Activated naive CD4-positive, alpha-beta T cell treated with anti-CD3 and anti-CD28 coated beads, Interleukin-2, amount 50 U/mL, for 24 hours (primary cell): ENCODE results near the gene SUCLG1.

ENCODE experiments used
- H3K27ac Mint-ChIP-seq: one replicate; pipeline ENCODE4 v1.8.0; 2021; ENCODE audit warnings: mild to moderate bottlenecking, mixed read lengths
- H3K27me3 Mint-ChIP-seq: one replicate; pipeline ENCODE4 v1.8.0; 2021; ENCODE audit warnings: mixed read lengths
- H3K36me3 Mint-ChIP-seq: one replicate; pipeline ENCODE4 v1.8.0; 2021; ENCODE audit warnings: mixed read lengths
- H3K4me1 Mint-ChIP-seq: one replicate; pipeline ENCODE4 v1.8.0; 2021; ENCODE audit warnings: mixed read lengths
- H3K4me3 Mint-ChIP-seq: one replicate; pipeline ENCODE4 v1.8.0; 2021; ENCODE audit warnings: mild to moderate bottlenecking, mixed read lengths
- H3K9me3 Mint-ChIP-seq: one replicate; pipeline ENCODE4 v1.8.0; 2021; ENCODE audit warnings: mixed read lengths

The SUCLG1 gene

DNA sequence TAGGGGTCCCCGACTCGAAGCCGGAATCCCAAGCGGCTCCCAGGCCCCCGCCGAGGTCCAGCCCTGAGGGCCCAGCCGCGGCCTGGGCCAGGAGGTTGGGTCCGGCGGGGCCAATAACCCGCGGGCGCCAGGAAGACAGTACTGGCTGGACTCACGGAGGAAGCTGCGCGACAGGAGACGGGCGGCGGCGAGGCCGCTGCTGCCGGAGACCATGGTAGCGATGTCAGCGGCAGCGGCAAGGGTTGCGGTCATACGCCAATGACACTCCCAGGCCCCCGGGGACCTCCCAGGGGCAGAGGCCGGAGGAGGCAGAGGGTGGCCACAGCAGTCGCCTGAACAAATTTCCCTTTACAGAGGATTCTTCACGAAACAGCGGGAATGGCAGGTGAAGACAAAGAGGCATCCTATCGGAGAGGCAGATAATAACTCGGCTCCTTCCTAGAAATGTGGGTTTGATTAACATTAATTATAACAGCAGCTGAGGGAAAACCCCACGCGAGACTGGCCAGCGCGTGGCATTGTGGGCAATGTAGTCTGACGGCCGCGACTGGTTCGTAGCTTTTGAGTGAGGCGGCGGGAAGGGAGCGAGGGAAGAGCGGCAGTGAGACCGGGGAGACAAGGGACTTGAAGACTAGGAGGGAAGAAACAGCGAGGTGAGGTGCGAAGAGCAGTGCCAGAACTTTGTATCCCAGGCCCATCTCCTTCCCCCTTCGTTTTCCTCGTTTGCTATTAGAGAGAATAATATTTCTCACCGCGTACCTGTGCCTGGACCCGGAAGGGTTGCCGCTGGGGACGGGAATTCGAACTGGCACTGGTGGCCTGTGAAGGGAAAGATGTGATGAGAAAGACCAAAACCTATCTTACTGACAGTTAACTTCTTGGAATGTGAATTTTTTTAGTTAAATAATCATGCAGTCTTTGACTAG is at the start of gene SUCLG1:
Gene SUCLG1, minus strand, starts transcription at position 263 of the 926 bp plus-strand sequence. Its CDS starts 11 bp downstream, at position 252.
- H3K4me1 Mint-ChIP-seq: peaks cover 46% of the 10 kb centered on the region
- H3K4me3 Mint-ChIP-seq: peak within 1 kb of the TSS; percentile 92
- no peaks in the 10 kb centered on the region for H3K27me3 Mint-ChIP-seq
- H3K9me3 Mint-ChIP-seq: no peaks in the 10 kb centered on the region
- H3K27ac Mint-ChIP-seq: peak within 1 kb of the TSS; percentile 99
- no peaks in the 10 kb centered on the region for H3K36me3 Mint-ChIP-seq

- H3K27ac Mint-ChIP-seq: peak overlapping the region; percentile 20
- peaks cover 2% of the 10 kb centered on the region for H3K36me3 Mint-ChIP-seq
- H3K4me1 Mint-ChIP-seq: peaks cover 26% of the 10 kb centered on the region
- no peaks in the 10 kb centered on the region for H3K27me3 Mint-ChIP-seq
- H3K9me3 Mint-ChIP-seq: no peaks in the 10 kb centered on the region
- no peak overlapping the region for H3K4me3 Mint-ChIP-seq
Measured at GRCh38 chr2:84498150-84498799, 39.2 kb upstream of the SUCLG1 start.

- Mint-ChIP-seq H3K36me3 (peaks cover 2% of the 10 kb centered on the region), H3K4me1 (peaks cover 26% of the 10 kb centered on the region), H3K9me3 (no peaks in the 10 kb centered on the region), H3K27me3 (no peaks in the 10 kb centered on the region), H3K4me3 (no peak overlapping the region), H3K27ac (peak overlapping the region; percentile 60)
Measured at GRCh38 chr2:84497285-84497684, 38.2 kb upstream of the SUCLG1 start.

DNA sequence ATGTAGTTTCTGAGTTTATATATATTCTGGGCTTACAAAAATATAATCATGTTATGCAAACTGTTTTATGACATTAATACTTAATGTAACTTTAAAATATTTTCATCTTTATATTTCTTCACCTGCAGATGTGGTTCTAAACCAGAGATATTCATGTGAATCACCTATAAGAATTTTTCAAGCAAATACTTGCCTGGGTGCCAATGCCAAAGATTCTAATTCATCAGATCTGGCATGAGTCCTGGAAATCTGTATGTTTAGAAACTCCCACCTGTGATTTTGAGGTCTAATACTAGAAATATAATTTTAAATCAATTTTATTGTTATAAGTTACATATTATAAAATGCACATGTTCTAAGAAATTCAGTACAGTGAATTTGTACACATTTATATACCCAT is 37.3 kb upstream of the SUCLG1 start:
- Mint-ChIP-seq H3K9me3 (no peaks in the 10 kb centered on the region), H3K27ac (no peak overlapping the region), H3K27me3 (no peaks in the 10 kb centered on the region), H3K36me3 (no peaks in the 10 kb centered on the region), H3K4me1 (peaks cover 26% of the 10 kb centered on the region), H3K4me3 (no peak overlapping the region)

DNA sequence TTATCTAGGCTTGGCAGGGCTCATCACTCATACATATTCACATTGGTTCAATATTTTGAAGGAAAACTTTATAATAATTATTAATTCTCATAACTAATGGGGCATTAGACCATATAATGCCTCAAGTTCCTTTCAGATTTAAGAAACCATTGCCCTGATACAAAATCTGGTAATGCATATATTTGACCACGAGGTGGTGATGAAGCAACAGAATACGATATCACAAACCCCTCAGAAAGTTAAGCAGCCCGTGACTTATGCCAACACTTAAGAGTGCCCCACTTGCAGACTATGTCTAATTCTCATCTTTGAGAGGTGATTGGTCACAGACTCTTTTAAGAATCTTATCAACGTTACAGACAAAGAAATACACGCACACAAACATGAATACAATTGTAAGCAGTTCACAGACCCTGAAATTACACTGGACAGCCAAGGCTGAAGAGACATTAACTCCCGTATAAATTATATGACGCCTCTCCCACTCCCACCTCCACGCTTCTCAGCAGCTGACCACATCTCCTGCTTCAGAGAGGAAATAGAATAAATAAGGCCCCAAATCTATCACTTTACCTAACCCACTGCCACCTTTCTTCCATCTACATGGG is 36.6 kb upstream of the SUCLG1 start:
- Mint-ChIP-seq H3K4me3 (peak overlapping the region; percentile 36), H3K27me3 (no peaks in the 10 kb centered on the region), H3K27ac (peak overlapping the region; percentile 77), H3K36me3 (no peaks in the 10 kb centered on the region), H3K9me3 (no peaks in the 10 kb centered on the region), H3K4me1 (peaks cover 26% of the 10 kb centered on the region)

- no peak overlapping the region for H3K27ac Mint-ChIP-seq
- no peak overlapping the region for H3K4me3 Mint-ChIP-seq
- no peaks in the 10 kb centered on the region for H3K9me3 Mint-ChIP-seq
- H3K4me1 Mint-ChIP-seq: peaks cover 27% of the 10 kb centered on the region
- H3K36me3 Mint-ChIP-seq: no peaks in the 10 kb centered on the region
- H3K27me3 Mint-ChIP-seq: no peaks in the 10 kb centered on the region
Measured at GRCh38 chr2:84494070-84494469, 35.0 kb upstream of the SUCLG1 start.

- Mint-ChIP-seq H3K4me3 (no peak overlapping the region), H3K27me3 (no peaks in the 10 kb centered on the region), H3K36me3 (peaks cover under 1% of the 10 kb centered on the region), H3K4me1 (peaks cover 24% of the 10 kb centered on the region), H3K9me3 (no peaks in the 10 kb centered on the region), H3K27ac (no peak overlapping the region)
Measured at GRCh38 chr2:84493514-84493913, 34.4 kb upstream of the SUCLG1 start.

DNA sequence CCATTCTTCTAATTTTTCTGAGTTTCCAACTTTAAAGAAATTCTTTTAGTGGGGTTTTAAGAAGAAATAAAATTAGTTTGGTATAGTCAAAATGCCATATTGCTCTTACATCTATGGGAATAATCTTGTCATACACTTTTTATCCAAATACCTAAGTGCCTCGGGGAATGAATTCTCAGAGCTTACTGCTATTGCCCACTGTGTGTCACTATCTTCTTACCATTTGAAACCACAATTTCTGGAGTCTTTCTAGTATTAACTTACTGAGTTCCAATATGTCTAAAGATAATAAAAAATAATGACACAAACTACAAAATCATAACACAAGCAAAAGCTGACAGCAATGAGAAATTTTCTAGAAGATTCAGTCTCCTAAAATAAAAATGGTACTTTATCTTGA is 33.5 kb upstream of the SUCLG1 start:
- Mint-ChIP-seq H3K27me3 (no peaks in the 10 kb centered on the region), H3K9me3 (no peaks in the 10 kb centered on the region), H3K4me3 (no peak overlapping the region), H3K27ac (no peak overlapping the region), H3K4me1 (peaks cover 15% of the 10 kb centered on the region), H3K36me3 (peaks cover 1% of the 10 kb centered on the region)

- H3K27ac Mint-ChIP-seq: no peak overlapping the region
- peaks cover 11% of the 10 kb centered on the region for H3K4me1 Mint-ChIP-seq
- H3K36me3 Mint-ChIP-seq: peaks cover 1% of the 10 kb centered on the region
- no peaks in the 10 kb centered on the region for H3K27me3 Mint-ChIP-seq
- H3K4me3 Mint-ChIP-seq: no peak overlapping the region
- no peaks in the 10 kb centered on the region for H3K9me3 Mint-ChIP-seq
Measured at GRCh38 chr2:84491741-84492140, 32.7 kb upstream of the SUCLG1 start.

DNA sequence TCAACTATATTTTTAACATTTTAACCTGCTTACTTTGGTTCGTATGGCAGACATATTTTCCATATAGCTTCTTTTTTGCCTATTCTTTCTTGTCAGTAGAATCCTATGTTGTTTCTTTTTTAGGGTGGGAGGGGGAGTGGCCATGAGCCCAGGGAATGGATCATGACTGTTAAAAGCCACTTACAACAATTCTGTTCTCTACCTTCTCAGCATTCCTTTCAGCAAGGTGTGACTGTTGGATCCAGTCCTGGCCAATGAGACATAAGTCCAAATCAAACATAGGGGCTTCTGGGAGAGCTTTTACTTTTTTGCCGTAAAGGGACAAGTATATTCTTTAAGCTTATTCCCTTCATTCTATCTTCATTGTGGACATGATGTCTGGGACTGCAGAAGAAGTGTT is 32.2 kb upstream of the SUCLG1 start:
- H3K36me3 Mint-ChIP-seq: peaks cover 1% of the 10 kb centered on the region
- no peaks in the 10 kb centered on the region for H3K27me3 Mint-ChIP-seq
- H3K4me3 Mint-ChIP-seq: no peak overlapping the region
- peaks cover 11% of the 10 kb centered on the region for H3K4me1 Mint-ChIP-seq
- no peak overlapping the region for H3K27ac Mint-ChIP-seq
- H3K9me3 Mint-ChIP-seq: no peaks in the 10 kb centered on the region

GRCh38 chr2:84487298-84487996 is 28.4 kb upstream of the SUCLG1 start:
- H3K36me3 Mint-ChIP-seq: peaks cover 1% of the 10 kb centered on the region
- peaks cover 6% of the 10 kb centered on the region for H3K4me1 Mint-ChIP-seq
- no peak overlapping the region for H3K27ac Mint-ChIP-seq
- H3K9me3 Mint-ChIP-seq: no peaks in the 10 kb centered on the region
- H3K27me3 Mint-ChIP-seq: no peaks in the 10 kb centered on the region
- H3K4me3 Mint-ChIP-seq: no peak overlapping the region

DNA sequence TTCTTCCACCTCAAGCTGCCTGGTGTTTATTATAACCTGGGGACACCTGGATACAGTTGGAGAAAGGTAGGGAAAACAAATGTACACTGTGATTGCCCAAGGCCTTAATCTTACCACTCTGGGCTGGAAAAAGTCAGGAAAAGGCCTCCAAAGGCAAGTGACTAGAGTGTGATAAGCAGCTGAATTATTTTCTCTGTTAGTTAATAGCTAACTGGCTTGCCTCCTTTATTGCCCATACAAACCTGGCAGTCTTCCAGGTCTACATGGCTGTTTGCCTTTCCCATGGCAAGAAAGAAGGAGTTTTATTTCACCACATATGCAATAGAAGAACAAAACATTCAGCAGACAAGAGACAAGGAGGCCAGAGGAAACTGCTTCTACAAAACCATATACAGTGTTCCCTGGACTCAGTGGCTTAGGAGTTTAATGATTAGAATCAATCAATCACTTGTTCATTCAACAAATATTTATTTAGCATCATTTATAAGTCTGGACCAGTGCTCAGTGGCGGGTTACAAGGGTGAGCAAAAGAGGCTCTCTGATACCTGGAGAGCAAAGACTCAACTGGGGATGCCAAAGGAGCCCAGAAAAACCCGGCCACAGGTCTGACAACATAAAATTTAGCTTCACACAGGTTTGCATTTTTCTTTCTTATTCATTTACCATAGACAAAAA is 27.5 kb upstream of the SUCLG1 start:
- H3K36me3 Mint-ChIP-seq: peaks cover 1% of the 10 kb centered on the region
- H3K4me1 Mint-ChIP-seq: peaks cover 14% of the 10 kb centered on the region
- H3K9me3 Mint-ChIP-seq: no peaks in the 10 kb centered on the region
- H3K27me3 Mint-ChIP-seq: no peaks in the 10 kb centered on the region
- no peak overlapping the region for H3K27ac Mint-ChIP-seq
- H3K4me3 Mint-ChIP-seq: no peak overlapping the region

DNA sequence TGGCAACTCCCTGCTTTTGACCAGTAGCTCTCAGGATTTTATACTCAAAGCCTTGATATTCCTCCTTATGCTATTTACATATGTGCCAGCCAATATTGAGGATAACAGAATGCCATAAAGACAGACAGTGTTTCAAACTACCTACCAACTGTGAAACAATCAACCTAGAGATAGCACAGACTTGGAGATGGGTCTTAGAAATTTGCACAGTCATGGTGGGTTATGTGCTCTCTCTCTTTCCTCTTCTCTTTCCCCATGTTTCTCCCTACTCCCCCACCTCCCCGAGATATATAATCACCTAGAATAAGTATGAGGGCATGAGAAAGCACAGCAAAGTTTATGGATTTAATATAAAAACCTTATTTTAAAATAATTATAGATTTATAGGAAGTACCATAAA is 24.2 kb upstream of the SUCLG1 start:
- no peaks in the 10 kb centered on the region for H3K9me3 Mint-ChIP-seq
- H3K4me1 Mint-ChIP-seq: peaks cover 18% of the 10 kb centered on the region
- H3K27ac Mint-ChIP-seq: no peak overlapping the region
- no peaks in the 10 kb centered on the region for H3K27me3 Mint-ChIP-seq
- no peaks in the 10 kb centered on the region for H3K36me3 Mint-ChIP-seq
- no peak overlapping the region for H3K4me3 Mint-ChIP-seq

DNA sequence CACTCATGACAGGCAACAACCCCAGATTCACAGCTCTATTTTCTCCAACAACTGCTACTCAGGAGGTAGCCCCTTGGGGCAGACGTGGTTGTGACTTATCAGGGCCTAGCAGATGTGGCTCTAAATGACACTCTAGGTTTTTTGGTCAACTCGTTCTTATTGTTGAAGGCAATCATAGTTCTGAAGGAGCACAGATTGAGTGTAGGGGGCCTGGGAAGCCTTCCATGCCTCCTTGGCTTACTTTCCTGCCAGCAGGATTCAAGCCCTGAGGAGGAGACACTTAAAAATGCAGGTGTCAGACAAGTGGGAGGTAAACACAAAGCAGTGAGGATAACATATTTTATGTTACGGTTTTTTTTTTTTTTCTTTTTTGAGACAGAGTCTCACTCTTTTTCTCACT is 23.5 kb upstream of the SUCLG1 start:
- Mint-ChIP-seq H3K9me3 (no peaks in the 10 kb centered on the region), H3K4me1 (peaks cover 18% of the 10 kb centered on the region), H3K27me3 (no peaks in the 10 kb centered on the region), H3K36me3 (peaks cover 2% of the 10 kb centered on the region), H3K27ac (no peak overlapping the region), H3K4me3 (no peak overlapping the region)

- Mint-ChIP-seq H3K9me3 (no peaks in the 10 kb centered on the region), H3K27me3 (no peaks in the 10 kb centered on the region), H3K4me1 (peaks cover 18% of the 10 kb centered on the region), H3K27ac (peak overlapping the region; percentile 61), H3K4me3 (peak overlapping the region; percentile 39), H3K36me3 (peaks cover 7% of the 10 kb centered on the region)
Measured at GRCh38 chr2:84481702-84482101, 22.6 kb upstream of the SUCLG1 start.
